ENCODE measurements around the gene CDY1. TPM values are rescaled to one million over a fixed set of nuclear protein-coding genes. Genes with fewer than 3 reads are reported as not detected.
"Not testable (repeated sequence)": the region's sequence is repeated elsewhere in the genome, so short reads cannot be mapped to it uniquely, and the experiment has no call there.

The CDY1 gene
- total RNA-seq: not detected

GRCh38 chrY:25621817-25622216 lies at the start of gene CDY1:
Gene CDY1 (plus strand): TSS chrY:25622117. CDS start chrY:25622443, 326 bp downstream.
- DNase-seq; H3K27me3 Mint-ChIP-seq; H3K27ac Mint-ChIP-seq; H3K9me3 Mint-ChIP-seq; CTCF ChIA-PET; H3K4me3 Mint-ChIP-seq; intact Hi-C loops (cut with micrococcal nuclease); H3K4me1 Mint-ChIP-seq (ENCODE audit: low read depth); POLR2A ChIA-PET; H3K36me3 Mint-ChIP-seq: not testable (repeated sequence)

DNA sequence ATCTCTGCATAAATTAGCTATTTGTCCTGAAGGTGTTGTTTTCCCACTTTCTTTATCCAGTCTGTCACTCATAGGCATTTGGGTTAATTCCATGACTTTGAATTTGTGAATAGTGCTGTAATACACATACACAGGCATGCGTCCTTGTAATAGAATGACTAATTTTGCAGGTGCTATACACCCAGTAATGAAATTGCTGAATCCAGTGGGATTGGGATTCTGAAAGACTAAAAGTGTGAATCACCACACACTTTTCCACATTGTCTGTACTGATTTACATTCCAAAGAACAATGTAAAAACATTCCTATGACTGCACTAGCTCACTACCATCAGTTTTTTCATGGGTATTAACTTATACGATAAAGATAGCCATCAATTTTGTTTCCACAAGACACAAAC lies 28.6 kb upstream of the CDY1 start:
- H3K4me1 Mint-ChIP-seq (ENCODE audit: low read depth); H3K36me3 Mint-ChIP-seq; H3K27ac Mint-ChIP-seq; H3K4me3 Mint-ChIP-seq; DNase-seq; H3K27me3 Mint-ChIP-seq; CTCF ChIA-PET; intact Hi-C loops (cut with micrococcal nuclease); H3K9me3 Mint-ChIP-seq; POLR2A ChIA-PET: not testable (repeated sequence)

DNA sequence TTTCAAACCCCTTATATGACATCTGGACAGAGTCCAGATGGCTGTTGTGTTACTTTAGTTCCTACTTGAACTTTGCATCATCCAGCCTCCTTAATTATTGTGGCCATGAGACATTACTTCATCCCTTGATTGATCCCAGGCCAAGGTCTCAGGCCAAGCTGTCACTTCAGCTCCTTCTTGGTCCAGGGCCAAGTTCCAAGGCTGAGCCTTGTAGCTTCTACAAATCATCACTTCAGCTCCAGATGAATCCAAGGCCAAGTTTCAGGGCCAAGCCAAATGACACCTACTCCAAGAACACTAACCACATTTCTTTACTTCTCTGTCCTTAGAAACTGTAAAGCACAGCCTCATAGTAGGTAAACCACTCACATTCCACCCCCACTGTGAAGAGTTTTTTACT lies 1.7 kb upstream of the CDY1 start:
- CTCF ChIA-PET; H3K27ac Mint-ChIP-seq; H3K4me1 Mint-ChIP-seq (ENCODE audit: low read depth); H3K9me3 Mint-ChIP-seq; H3K4me3 Mint-ChIP-seq; intact Hi-C loops (cut with micrococcal nuclease); DNase-seq; POLR2A ChIA-PET; H3K27me3 Mint-ChIP-seq; H3K36me3 Mint-ChIP-seq: not testable (repeated sequence)

DNA sequence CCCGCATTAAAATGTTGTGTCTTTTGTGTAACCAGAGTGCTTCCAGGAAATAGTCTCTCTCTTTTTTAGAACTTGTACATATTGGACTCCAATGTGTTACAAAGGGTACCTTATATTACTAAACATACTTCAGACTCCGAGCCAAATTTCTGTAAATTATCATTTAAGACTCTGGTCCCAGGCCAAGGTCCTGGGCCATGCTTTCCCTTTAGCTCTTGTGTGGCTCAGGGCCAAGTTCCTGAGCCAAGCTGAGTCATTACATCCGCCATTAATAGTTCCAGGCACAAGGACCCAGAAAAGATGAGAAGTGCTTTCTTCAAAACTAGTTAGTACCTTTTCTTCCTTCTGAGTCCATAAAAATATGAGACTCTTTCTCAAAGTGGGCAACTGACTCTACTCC lies 4.6 kb downstream of the CDY1 start:
- DNase-seq; H3K27ac Mint-ChIP-seq; H3K4me3 Mint-ChIP-seq; H3K27me3 Mint-ChIP-seq; H3K9me3 Mint-ChIP-seq; CTCF ChIA-PET; intact Hi-C loops (cut with micrococcal nuclease); POLR2A ChIA-PET; H3K4me1 Mint-ChIP-seq (ENCODE audit: low read depth); H3K36me3 Mint-ChIP-seq: not testable (repeated sequence)

DNA sequence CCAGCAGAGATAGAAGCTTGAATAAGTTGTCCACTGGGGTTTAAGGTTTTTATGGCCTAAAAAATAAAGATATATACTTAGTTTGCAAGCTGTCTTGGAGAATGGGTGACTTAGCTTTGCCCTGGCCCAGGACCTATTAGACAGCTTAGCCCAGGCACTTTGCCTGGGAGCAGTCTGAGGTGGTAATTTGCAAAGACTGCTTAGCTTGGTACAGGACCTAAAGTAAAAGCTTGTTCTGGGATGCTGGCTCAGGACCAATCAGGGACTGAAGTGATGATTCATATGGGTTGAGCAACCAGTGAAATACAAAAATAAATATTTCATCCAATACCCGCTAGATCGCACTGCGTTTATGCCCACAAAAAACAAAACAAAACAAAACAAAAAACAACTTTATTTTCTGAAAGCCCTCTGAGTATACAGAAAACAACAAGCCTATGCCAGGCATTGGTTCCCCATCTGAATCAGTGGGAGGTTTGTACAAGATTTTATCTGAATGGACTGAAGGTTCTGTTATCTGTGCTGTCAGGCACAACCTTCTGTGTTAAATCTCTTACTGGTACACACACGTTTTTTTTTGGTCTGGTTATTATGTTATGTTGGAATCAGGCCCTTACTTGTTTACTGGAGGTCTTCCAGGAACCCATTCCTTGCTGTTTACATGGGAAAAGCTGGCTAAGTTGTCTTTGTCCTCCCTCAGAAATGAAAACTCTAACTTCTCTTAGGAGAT lies 8.6 kb downstream of the CDY1 start:
- H3K36me3 Mint-ChIP-seq, POLR2A ChIA-PET, H3K27me3 Mint-ChIP-seq: not testable (repeated sequence)

GRCh38 chrY:25639852-25640251 lies 17.9 kb downstream of the CDY1 start:
- H3K4me3 Mint-ChIP-seq; CTCF ChIA-PET; intact Hi-C loops (cut with micrococcal nuclease); DNase-seq; POLR2A ChIA-PET; H3K27me3 Mint-ChIP-seq; H3K4me1 Mint-ChIP-seq (ENCODE audit: low read depth); H3K27ac Mint-ChIP-seq; H3K36me3 Mint-ChIP-seq; H3K9me3 Mint-ChIP-seq: not testable (repeated sequence)

More for the DNA sequence above, 8.6 kb downstream of the CDY1 start:
- H3K27ac Mint-ChIP-seq; H3K9me3 Mint-ChIP-seq; H3K4me1 Mint-ChIP-seq (ENCODE audit: low read depth); CTCF ChIA-PET; intact Hi-C loops (cut with micrococcal nuclease); DNase-seq; H3K4me3 Mint-ChIP-seq: not testable (repeated sequence)

DNA sequence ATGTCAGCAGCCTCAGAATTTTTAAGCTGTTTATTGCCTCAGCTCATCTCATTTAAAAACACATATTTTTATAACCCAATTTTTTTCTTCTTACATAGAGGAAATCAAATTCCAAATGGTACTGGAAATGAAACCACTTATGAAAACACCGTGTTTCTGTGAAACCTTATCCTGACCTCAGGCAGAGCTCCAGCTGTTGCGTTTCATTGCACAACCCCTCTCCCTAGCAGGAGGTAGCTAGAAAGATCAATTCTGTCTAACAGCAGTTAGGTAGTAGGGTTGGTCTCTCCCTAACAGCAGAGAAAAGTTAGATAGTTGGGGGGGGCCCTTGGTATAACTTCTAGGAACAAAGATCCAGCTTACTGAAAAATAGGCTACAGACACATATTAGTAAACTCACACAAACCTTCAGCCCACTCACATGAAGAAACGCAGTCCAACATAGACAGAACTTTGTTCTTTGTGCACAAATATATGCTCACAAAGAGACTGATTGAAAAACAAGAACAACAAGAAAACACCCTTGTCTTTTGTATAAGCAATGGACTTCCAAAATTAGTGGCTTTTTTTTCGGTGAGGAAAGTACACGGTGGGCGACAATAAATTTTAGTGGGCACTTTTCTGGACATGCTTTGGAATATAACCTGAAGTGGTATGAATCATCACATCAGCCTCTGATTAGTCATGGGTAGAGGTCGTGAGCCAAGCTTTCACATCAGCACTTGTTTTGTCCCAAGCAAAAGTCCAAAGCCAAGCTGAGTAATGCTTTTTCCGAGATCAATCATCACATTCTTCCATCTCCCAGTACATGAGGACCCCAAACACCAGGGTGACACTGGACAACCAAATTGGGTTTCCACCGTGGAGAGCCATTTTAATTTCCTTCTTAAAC lies 21.4 kb downstream of the CDY1 start:
- H3K27me3 Mint-ChIP-seq; POLR2A ChIA-PET; H3K4me1 Mint-ChIP-seq (ENCODE audit: low read depth); H3K4me3 Mint-ChIP-seq; H3K27ac Mint-ChIP-seq; H3K9me3 Mint-ChIP-seq; H3K36me3 Mint-ChIP-seq; intact Hi-C loops (cut with micrococcal nuclease); CTCF ChIA-PET; DNase-seq: not testable (repeated sequence)

Data from activated CD4-positive, alpha-beta memory T cell treated with anti-CD3 and anti-CD28 coated beads for 36 hours (primary cell).